ENCODE data around the gene UBE2U.

GRCh38 chr1:64172458-64172983 lies 30.9 kb upstream of the UBE2U start:
- TF ChIP-seq POLR2AphosphoS5 (IDR thresholded peaks at IDR 0.05; ENCODE audit: low read depth, low read length), result no peak
- TF ChIP-seq TAF1 (IDR thresholded peaks at IDR 0.05; ENCODE audit: borderline replicate concordance, insufficient read depth, low read length), result no peak
- TF ChIP-seq REST (IDR thresholded peaks at IDR 0.05; ENCODE audit: insufficient read depth in 1 of 2, low read depth in 2 of 2, low read length in 2 of 2), result no peak
- TF ChIP-seq SIN3A (IDR thresholded peaks at IDR 0.05; ENCODE audit: borderline replicate concordance, insufficient read depth, low read length), result no peak

Data from PFSK-1 (cell line).